NOMO-1 treated with dmso at 0.1 percent for 144 hours (cell line): ENCODE measurements around the gene MYO18A.
"Not testable (repeated sequence)": the region's sequence is repeated elsewhere in the genome, so short reads cannot be mapped to it uniquely, and the experiment has no call there.

Experiments
- DNase-seq: peaks from one replicate; lab custom pipeline; 2025; ENCODE audit not compliant: unreplicated experiment; lab: John Stamatoyannopoulos, UW

MYO18A gene

DNA sequence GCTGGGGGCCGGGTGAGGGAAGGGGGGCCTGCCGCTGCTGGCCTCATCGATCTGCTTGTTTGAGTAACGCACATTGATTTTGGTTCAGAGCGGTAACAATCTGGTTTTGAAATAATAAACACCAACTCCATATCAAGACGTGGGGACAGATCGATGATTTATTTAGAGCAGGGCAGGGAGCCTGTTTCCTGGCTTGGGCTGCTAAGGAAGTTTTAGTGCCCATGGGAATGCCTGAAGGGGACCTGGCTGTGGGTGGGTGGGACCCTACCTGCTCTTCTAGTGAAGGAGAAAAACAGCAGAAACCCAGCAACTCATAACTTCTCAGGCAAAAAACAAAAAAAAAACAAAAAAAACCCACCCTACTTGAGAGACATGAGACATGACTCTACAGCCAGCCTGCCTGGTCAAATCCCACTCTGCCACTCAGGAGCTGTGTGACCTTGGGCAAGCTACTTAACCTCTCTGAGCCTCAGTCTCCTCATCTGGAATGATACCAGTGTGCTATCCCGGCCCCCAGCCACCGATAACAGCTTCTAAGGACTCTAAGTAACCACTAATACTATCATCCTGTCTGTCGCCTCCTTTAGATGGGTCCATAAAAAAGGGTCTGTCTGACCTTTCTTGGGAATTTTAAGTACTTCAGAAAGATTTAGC is 71.2 kb downstream of the MYO18A start:
- DNase-seq: no peak

DNA sequence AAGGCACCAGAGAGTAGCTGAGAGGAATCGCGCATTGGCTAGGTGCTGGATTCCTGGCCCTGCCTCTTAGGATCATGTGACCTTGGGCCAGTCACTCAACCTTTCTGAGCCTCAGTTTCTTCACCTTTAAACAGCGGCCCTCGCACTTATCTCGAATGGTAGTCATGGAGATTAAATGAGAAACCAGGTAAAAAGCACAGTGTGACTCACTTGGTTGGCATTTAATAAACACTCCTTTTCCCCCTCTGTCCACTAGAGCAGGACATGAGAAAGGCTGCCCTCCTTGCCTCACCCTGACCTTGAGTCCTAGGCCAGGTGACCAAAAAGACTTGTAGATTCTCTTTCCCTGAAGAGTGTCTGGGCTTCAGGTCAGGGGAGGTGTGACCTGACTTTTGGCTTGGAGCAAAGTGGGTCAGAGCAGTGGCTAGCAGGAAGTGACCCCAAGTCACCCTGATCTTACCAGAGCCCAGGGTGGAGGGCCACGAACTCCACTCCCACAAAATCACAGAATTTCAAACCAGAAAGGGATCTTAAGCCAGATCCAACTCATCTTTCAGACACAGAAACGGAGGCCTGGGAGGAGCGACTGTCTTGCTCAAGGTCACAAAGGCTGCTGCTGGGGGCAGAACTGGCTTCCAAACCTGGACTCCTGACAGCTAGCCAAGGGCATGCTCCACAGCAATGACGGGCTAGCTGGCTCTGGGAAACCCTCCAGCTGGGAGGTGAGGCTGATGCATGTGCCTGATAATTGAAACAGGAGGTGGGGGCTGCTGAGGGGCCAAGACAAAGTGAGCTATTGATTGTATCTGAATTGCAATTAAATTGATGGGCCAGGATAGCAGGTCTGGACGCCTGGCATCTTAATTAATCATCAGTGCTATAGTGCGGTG is 72.0 kb downstream of the MYO18A start:
- DNase-seq: no peak

DNA sequence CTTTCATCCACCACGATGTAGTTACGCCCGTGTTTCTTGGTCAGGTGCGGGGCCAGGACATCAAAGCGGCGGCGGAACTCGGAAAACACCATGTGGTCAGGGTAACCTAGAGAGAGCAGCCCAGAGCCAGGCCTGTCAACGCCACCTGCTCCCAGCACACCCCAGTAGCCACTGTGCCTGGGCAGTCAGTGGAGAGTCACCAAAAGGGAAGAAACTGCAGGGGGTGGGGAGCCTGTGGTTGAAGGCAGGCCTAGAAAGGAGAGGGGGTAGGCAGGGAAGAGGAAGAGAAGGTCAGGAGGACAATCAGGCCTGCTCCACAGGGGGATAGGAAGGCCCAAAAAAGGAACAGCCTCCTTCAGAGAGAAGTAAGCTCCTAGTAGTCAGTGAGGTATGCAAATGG is 73.1 kb downstream of the MYO18A start:
- no peak for DNase-seq

DNA sequence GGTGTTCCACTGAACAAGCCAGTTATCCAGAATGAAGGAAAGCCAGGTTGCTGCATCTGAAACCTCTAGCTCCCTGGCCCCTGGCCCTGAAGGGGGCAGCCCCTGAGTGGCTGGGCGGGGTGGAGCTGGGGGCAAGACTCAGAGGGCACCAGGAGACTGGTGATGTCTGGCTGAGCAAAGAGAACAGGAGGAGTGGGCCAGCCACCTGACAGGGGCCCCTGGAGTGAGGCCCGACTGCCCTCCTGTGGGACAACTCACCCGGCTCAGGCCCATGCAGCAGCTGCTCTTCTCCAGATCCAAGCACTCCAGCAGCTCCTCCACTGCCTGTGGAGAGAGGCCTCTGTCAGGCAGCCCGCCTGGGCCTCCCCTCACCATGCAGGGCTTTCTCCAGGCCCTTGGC is 76.9 kb downstream of the MYO18A start:
- DNase-seq: no peak

DNA sequence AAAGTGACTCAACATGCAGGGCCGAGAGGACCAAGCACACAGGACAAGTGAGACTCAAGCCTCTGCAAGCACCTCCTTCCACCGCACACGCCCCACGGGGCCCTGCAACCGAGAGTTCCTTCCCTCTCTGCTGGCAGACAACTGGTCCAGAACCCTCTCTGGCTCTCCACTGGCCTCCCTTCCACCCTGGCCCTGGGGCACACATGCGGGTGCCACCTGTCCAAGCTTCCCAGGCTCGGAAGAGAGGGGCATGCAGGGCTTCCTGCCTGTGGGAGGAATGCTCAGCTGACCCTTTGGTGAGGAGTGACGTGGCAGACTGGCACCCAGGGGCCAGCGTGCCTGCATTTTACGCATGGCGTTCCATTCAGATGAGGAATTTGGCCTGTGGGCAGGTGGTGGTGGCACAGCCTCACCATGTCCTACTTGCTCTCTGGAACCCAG is 77.4 kb downstream of the MYO18A start:
- no peak for DNase-seq

DNA sequence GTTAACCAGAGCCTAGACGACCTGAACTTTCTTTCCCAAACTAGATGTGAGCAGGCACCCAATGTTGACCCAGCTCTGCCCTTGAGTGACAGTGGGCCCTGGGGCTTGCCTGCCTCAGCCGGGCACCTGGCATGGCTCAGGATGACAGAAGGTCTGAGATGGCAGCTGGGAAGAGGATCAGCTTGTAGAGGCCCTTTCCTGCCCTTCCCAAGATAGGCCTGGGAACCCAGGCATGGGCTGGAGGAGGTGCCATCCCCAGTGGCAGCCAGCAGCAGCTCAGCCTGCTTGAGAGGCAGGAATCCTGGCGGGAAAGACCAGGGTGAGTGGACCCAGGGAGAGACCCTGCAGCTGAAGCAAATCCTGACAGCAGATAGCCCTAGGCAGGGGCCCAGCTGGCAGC is 78.2 kb downstream of the MYO18A start:
- no peak for DNase-seq

DNA sequence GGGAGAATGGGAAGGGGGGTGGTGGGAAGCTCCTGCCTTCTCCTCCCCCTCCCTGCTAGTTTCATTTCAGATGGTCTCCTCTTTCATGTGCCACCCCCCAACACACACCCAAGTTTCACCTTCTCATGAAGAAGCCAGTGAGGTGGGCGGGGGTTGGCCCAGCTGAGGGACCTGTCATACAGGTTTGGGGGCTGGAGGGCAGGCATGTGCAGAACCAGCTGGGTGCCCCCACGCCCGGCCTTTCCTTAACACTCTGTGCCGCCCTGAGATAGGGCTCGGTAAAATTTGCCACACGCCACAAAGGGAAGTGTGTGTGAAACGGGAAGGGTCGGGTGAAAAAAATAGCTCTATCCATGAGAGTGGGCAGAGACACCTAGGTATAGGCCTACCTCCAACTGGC is 79.9 kb downstream of the MYO18A start:
- no peak for DNase-seq

DNA sequence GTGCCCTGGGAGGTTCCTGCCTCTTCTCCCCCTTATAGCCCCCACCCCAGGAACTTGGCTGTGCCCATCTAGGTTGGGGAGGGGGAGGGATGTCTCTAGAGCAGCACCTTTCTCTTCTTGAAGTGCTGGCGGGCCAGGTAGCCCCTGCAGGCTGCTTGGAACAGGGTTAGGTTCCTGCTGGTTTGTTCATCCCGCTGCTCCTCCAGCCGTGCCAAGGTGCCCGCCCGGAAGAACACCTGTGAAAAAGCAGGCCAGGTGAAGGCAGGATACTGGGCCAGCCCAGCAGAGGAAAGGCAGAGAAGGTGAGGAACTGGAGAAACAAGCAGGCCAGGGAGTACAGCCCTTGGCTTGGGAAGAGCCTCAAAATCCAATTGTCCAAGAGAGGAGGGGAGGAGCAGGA is 80.7 kb downstream of the MYO18A start:
- no peak for DNase-seq

DNA sequence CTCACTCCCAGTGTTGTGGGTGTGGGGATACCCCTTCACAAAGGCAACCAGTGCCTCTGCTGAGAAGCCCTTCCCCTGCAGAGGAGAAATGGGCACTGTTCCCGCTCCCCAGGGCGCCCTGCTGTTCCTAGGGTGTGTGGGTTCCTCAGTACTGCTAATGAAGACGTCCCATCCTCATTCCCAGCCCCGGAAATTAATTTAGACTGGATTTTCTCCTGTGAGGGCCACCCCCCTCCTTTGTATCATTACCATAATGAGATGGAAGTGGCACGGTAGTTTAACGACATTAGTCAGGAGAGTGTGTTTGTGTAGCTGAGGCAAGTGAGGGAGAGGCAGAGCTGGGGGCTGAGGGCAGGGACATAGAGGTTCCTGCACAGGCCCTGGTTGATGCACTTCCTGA is 84.1 kb downstream of the MYO18A start:
- no peak for DNase-seq

DNA sequence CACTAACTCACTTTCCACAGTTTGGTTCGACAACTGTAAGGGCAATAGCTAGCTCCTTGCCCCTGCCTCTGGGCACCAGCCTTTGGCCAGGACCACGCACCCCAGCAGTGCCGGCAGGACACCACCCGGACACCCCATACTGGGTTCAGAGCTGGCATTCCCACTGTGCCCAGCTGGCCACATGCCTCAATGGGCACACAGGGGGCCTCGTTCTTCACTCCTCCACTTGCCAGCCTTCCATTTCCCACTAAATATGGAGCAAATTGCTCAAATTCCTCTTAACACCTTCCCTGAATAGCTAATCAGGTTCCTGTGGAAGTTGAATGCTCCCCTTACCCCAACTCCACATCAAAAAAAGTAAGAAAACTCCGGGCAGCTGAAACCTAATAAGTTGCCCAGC is 84.8 kb downstream of the MYO18A start:
- DNase-seq: no peak

DNA sequence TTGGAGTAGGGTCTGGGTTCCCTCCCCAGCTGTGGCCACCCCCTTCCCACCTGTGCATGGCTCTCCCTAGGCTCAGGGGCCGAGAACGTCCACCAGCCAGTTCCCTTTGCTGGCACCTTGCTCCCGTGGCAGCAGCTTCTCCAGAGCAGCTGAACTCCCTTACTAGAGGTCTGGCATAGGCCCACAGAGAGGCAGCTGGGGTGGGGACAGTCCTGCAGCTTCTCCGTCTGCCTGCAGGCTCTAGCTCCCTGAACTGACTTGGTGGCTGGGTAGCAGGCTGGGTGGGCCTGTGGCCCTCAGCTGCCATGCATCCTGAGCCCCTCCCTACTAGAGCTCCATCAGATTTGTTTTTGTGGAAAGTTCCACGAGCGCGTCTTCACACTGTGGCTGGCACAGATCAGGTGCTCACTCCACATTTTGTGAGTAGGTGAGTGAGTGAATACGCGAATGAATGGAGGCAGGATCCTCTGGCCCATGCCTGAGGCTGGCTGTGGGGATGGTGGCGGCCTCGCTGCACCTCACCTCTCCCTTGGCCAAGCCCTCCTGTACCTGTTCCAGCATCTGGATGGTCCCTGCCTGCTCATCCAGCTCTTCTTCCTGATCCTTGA is 86.0 kb downstream of the MYO18A start:
- no peak for DNase-seq

DNA sequence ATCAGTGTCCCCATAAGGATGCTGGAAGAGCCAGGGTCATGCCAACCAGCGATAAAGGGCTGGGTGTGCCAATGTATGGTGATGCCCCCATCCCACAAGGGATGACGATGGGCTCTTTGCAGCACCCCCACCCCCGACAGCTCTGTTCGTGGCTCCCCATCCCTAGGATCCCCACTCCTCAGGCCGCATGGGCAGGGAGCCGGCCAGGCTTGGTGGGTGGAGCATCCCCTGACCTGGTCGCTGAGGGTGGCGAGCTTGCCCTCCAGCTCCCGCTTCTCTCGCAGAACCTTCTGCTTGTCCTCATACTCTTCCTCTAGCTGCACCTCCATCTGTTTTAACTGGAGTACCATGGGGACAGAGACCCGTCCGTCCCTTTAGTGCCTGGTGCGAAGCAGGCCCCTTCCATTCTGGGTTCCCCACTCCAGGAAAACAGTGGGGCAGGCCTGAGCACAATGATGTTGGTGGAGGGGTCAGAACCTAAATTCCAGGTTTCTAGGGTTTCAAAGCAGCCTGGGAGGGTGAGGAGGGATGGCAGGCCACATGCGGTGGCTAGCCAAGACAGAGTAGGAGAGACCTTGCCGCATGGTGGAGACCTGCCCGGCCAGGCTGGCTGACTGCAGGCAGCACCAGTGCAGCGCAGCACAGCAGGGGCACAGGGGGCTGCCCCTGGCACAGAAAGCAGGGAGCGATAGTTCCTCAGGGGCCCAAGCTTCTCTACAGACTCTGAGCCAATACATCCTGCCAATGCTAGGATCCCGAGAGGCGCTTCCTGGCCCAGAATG is 86.9 kb downstream of the MYO18A start:
- DNase-seq: no peak

DNA sequence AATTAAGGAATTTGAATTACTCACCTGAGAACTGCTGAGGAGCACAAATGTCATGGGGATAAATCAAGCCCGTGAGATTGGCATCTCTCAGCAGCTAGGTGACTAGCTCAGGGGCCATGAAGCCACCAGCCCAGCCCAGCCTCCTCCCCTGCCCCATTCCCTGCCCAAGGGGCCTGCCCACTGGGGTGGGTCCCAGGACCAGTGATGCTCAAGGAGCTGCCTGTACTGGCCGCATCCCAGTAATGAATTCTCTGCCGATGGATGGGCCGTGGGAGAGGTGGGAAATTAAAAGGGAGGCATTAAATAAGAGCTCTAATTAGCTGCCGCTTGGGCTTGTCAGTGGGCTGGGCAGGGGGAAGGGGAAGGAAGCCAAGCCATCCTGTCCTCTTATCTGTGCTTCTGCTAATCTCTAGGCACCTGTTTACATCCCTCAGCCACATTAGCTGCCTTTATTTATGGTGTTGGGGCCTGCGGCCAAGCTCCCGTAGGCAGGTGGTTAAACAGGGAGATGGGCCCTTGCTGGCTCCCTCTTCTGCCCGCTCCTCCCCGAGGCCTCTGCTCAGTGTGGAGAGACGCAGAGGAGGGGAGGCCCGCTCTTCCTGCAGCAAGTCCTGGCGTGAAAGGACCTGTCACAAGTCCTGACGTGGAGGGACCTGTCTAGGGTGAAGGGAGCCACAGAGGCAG is 88.5 kb downstream of the MYO18A start:
- DNase-seq: no peak

DNA sequence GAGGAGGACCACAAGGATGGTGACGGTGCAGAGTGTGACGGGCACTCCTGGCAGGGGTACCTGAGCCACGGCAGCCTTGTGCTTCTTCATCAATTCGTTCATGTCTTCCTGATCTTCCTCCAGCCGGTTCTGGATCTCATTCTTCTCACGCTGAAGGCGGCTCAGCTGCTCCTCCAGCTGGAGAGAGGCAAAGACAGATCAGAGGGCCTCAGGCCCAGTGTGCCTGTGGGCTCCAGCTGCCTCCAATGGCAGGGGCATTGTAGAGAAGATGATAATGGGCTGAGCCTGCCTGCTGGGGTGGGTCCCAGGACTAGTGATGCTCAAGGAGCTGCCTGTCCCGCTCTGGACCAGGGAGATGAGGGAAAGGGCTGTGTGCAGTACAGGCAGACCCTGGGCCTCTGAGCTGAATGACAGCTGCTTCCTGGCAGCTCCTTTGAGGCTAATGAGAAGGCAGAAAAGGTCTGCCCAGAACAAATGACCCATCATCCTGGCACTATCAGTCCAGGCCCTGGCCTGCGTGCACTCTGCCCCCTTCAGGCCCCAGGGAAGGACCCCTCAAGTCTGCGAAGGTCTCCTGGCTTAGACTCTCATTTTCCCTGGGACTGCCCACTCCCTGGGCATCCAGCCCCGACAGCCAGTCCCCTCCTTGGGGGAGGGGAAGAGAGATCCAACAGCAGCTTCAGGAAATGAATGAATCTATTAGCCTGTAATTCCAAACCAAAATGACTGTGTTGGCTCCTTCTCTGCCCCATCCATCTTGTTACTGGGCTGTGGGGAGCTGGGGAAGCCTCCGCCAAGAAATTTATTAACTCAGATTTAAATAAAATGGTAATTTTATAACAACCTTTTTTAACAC is 89.2 kb downstream of the MYO18A start:
- no peak for DNase-seq

DNA sequence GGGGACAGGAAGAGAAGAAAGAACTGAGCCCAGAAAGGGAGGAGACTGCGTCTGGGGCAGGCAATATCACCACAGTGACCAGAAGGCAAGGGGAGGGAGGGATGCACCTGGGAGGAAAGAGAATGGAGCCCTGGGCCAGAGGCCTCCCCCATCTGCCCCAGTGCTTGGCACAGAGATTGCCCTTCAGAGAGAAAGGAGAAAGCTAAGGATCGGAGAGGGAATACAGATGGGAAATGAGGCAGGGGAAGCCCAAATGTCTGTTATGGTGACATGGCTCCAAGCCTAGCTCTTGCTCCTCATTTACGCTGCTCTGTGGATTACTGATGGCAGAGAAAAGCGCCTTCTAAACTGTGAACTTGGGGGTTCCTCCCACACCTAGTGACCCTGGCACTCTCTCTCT is 90.1 kb downstream of the MYO18A start:
- no peak for DNase-seq

DNA sequence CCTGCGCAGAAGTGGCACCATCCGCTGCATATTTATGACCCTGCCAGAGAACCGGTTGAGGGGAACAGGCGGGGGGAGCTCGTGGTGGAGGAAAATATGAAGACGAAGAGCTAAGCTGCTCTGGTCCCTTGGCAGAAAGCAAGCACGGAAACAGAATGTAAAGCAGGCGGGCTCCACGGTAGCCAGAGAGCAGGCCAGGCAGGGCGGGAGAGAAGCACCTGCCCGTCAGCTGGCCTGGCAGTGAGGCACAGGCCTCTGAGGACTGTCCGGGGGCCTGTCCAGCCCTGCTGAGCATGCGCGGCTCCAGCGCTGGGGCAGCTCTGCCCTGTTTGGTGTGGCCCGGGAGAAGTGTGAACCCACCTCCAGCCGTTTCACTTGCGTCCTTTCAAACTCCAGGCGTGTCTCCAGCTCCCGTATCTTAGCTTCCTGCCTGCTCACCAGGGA is 90.6 kb downstream of the MYO18A start:
- DNase-seq: no peak

DNA sequence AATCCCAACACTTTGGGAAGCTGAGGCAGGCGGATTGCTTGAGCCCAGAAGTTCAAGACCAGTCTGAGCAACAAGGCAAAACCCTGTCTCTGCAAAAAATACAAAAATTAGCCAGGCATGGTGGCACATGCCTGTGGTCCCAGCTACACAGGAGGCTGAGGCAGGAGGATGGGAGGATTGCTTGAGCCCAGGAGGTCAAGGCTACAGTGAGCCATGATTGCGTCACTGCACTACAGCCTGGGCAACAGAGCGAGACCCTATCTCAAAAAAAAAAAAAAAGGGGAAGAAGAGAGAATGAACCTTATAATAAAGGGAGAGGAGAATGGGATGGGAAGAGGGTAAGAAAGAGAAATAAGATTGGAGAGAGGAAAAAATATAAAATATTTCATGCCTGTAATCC is 91.4 kb downstream of the MYO18A start:
- not testable (repeated sequence) for DNase-seq

DNA sequence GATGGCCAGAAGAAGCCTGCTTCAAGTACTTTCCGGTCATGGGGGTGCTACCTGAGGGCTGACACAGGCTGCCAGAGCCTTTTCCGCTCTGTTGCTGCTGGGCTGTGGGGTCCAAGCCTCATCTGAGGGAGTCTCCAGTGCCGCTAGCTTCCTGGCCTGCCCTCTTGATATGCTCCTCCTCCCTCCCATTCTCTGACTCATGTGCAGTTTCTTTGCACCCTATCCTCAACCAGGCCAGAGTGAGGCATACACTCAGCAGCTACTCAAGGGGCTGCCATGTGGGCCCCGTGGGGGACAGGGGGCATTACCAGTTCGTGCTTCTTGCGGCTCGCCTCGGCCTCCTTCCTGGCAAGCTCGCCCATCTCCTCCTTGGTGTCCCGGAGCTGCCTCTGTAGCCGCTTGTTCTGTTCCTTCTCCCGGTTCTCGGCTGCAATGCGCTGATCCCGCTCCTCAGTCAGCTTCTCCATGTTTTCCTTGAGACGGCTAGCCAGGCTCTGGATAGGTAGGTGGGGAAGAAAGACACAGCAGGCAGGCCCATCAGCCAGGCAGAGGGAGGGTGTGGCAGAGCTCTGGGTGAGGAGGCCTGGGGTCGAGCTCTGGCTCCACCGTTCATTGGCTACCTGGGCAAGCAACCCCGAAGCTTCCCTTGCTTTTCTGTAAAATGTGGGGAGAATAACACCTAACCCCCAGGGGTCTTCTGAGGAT is 93.4 kb downstream of the MYO18A start:
- DNase-seq: no peak

DNA sequence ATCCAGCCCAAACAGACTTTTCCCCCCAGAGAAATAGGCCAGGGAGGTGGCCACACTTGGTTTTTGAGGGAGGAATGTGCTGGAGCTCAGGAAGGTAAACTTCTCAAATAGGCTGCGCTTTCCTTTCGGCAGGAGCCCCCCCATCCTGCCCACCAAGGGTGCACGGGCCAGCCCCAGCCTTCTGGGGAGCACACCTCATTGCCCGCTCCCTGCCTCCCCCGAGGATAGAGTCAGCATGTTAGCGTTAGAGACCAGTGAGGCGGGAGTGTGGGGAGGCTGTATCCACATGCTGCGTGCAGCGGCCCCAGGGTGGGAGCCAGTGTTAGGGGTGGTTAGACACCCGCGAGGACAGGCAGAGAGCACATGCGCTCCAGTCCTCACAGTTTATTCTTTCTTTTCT is 95.0 kb downstream of the MYO18A start:
- no peak for DNase-seq
